Activated CD4-positive, alpha-beta T cell treated with anti-CD3 and anti-CD28 coated beads, Interleukin-2, amount 10 ng/mL, durations not matched to agents 7 days and 5 days (primary cell): ENCODE results near the gene IQCE. TPM values are rescaled to one million over a fixed set of nuclear protein-coding genes. Genes with fewer than 3 reads are reported as not detected.
"Not testable (repeated sequence)": the region's sequence is repeated elsewhere in the genome, so short reads cannot be mapped to it uniquely, and the experiment has no call there.

Experiments used
- CTCF ChIA-PET: fragments of 350-600 bp; sonication (Branson Sonifier 250); formaldehyde crosslinking; loops from one replicate; lab custom pipeline; 2021; ENCODE audit warnings: antibody characterized with exemption; lab: Charles Lee
- POLR2A ChIA-PET: fragments of 350-600 bp; sonication (Branson Sonifier 250); formaldehyde crosslinking; loops from one replicate; lab custom pipeline; 2021; ENCODE audit warnings: antibody characterized with exemption; lab: Charles Lee
- DNase-seq: peaks from one replicate; pipeline ENCODE4 v3.0.0-alpha.2; 2020
- H3K27ac Mint-ChIP-seq: one replicate; pipeline ENCODE4 v1.8.0; 2021; ENCODE audit warnings: mild to moderate bottlenecking, moderate library complexity, mixed read lengths
- H3K27me3 Mint-ChIP-seq: one replicate; pipeline ENCODE4 v1.8.0; 2021; ENCODE audit warnings: mixed read lengths
- H3K36me3 Mint-ChIP-seq: one replicate; pipeline ENCODE4 v1.8.0; 2021; ENCODE audit warnings: low read depth, mixed read lengths
- H3K4me1 Mint-ChIP-seq: one replicate; pipeline ENCODE4 v1.8.0; 2021; ENCODE audit warnings: mixed read lengths
- H3K4me3 Mint-ChIP-seq: one replicate; pipeline ENCODE4 v1.8.0; 2021; ENCODE audit warnings: mild to moderate bottlenecking, moderate library complexity, mixed read lengths
- H3K9me3 Mint-ChIP-seq: one replicate; pipeline ENCODE4 v1.8.0; 2021; ENCODE audit warnings: mixed read lengths
- total RNA-seq, 2 experiments: library from RNA; stranded (reverse); gene quantifications; one replicate each; pipeline ENCODE4 v1.2.3, GENCODE V29; 2021

IQCE gene
- total RNA-seq, 2 experiments from 2014 or later = 13.8 to 15.5 TPM

- DNase-seq = peak; percentile 83
- H3K9me3 Mint-ChIP-seq = no peaks in the 10 kb centered on the region
- H3K4me3 Mint-ChIP-seq = peak overlapping the region; percentile 73
- ChIA-PET POLR2A (interaction anchor here (0.6 kb wide), 2 partner anchors 46 to 67 kb away, joined by 3 to 8 read pairs; no protein-coding TSS in a partner anchor), CTCF (interaction anchor here (0.6 kb wide), 1 partner anchor 174 kb away, joined by 6 read pairs; no protein-coding TSS in a partner anchor)
- no peaks in the 10 kb centered on the region for H3K27me3 Mint-ChIP-seq
- peaks cover 34% of the 10 kb centered on the region for H3K36me3 Mint-ChIP-seq
- peak overlapping the region; percentile 88 for H3K27ac Mint-ChIP-seq
- peaks cover 60% of the 10 kb centered on the region for H3K4me1 Mint-ChIP-seq
These were observed 28.4 kb upstream of the IQCE start for GRCh38 chr7:2530071-2530987.

- Mint-ChIP-seq H3K36me3 (peaks cover 28% of the 10 kb centered on the region), H3K4me3 (peak overlapping the region; percentile 73), H3K4me1 (peaks cover 53% of the 10 kb centered on the region), H3K27ac (peak overlapping the region; percentile 88)
- POLR2A ChIA-PET, CTCF ChIA-PET, H3K9me3 Mint-ChIP-seq, DNase-seq, H3K27me3 Mint-ChIP-seq: not testable (repeated sequence)
These were observed 27.6 kb upstream of the IQCE start for GRCh38 chr7:2530994-2531795.

GRCh38 chr7:2531796-2532110 lies 27.0 kb upstream of the IQCE start:
- H3K4me3 Mint-ChIP-seq, DNase-seq, H3K27ac Mint-ChIP-seq, POLR2A ChIA-PET, H3K9me3 Mint-ChIP-seq, H3K27me3 Mint-ChIP-seq, CTCF ChIA-PET: not testable (repeated sequence)
- H3K36me3 Mint-ChIP-seq = peaks cover 25% of the 10 kb centered on the region
- H3K4me1 Mint-ChIP-seq = peaks cover 49% of the 10 kb centered on the region

- CTCF ChIA-PET, H3K4me3 Mint-ChIP-seq, H3K9me3 Mint-ChIP-seq, H3K27me3 Mint-ChIP-seq, POLR2A ChIA-PET, DNase-seq: not testable (repeated sequence)
- peaks cover 44% of the 10 kb centered on the region for H3K4me1 Mint-ChIP-seq
- peak overlapping the region; percentile 57 for H3K27ac Mint-ChIP-seq
- H3K36me3 Mint-ChIP-seq = peaks cover 21% of the 10 kb centered on the region
These were observed 26.5 kb upstream of the IQCE start for GRCh38 chr7:2532199-2532772.

GRCh38 chr7:2532816-2533215 lies 26.0 kb upstream of the IQCE start:
- H3K27ac Mint-ChIP-seq, H3K27me3 Mint-ChIP-seq, CTCF ChIA-PET, DNase-seq, POLR2A ChIA-PET, H3K4me3 Mint-ChIP-seq, H3K9me3 Mint-ChIP-seq: not testable (repeated sequence)
- peaks cover 17% of the 10 kb centered on the region for H3K36me3 Mint-ChIP-seq
- H3K4me1 Mint-ChIP-seq = peaks cover 39% of the 10 kb centered on the region

- POLR2A ChIA-PET, H3K27ac Mint-ChIP-seq, H3K9me3 Mint-ChIP-seq, H3K27me3 Mint-ChIP-seq, DNase-seq, H3K4me3 Mint-ChIP-seq, CTCF ChIA-PET: not testable (repeated sequence)
- Mint-ChIP-seq H3K4me1 (peaks cover 31% of the 10 kb centered on the region), H3K36me3 (peaks cover 11% of the 10 kb centered on the region)
These were observed 25.2 kb upstream of the IQCE start for GRCh38 chr7:2533566-2533965.

GRCh38 chr7:2534214-2534613 lies 24.6 kb upstream of the IQCE start:
- DNase-seq, H3K27ac Mint-ChIP-seq, CTCF ChIA-PET, POLR2A ChIA-PET, H3K36me3 Mint-ChIP-seq, H3K9me3 Mint-ChIP-seq, H3K4me3 Mint-ChIP-seq, H3K27me3 Mint-ChIP-seq: not testable (repeated sequence)
- peaks cover 25% of the 10 kb centered on the region for H3K4me1 Mint-ChIP-seq

GRCh38 chr7:2535872-2536627 lies 22.7 kb upstream of the IQCE start:
- DNase-seq, H3K4me1 Mint-ChIP-seq, H3K9me3 Mint-ChIP-seq, POLR2A ChIA-PET, H3K27me3 Mint-ChIP-seq, H3K4me3 Mint-ChIP-seq, H3K36me3 Mint-ChIP-seq: not testable (repeated sequence)
- peak overlapping the region; percentile 46 for H3K27ac Mint-ChIP-seq
- CTCF ChIA-PET = interaction anchor here (0.6 kb wide), 1 partner anchor 14 kb away, joined by 3 read pairs; no protein-coding TSS in a partner anchor

- H3K36me3 Mint-ChIP-seq = peaks cover 3% of the 10 kb centered on the region
- POLR2A ChIA-PET = no interaction called here
- DNase-seq = no peak
These were observed 20.6 kb upstream of the IQCE start for GRCh38 chr7:2537981-2538851.

GRCh38 chr7:2539031-2539911 lies 19.5 kb upstream of the IQCE start:
- Mint-ChIP-seq H3K27ac (no peak overlapping the region), H3K4me3 (no peak overlapping the region), H3K27me3 (no peaks in the 10 kb centered on the region), H3K4me1 (no peaks in the 10 kb centered on the region), H3K36me3 (peaks cover 3% of the 10 kb centered on the region), H3K9me3 (no peaks in the 10 kb centered on the region)
- ChIA-PET POLR2A (no interaction called here), CTCF (interaction anchor here (0.6 to 0.8 kb wide), 2 partner anchors 15 to 179 kb away, joined by 3 to 4 read pairs; no protein-coding TSS in a partner anchor)
- DNase-seq = no peak

More at GRCh38 chr7:2537981-2538851, 20.6 kb upstream of the IQCE start:
- CTCF ChIA-PET = no interaction called here
- no peaks in the 10 kb centered on the region for H3K4me1 Mint-ChIP-seq
- H3K9me3 Mint-ChIP-seq = no peaks in the 10 kb centered on the region
- no peak overlapping the region for H3K27ac Mint-ChIP-seq
- no peak overlapping the region for H3K4me3 Mint-ChIP-seq
- H3K27me3 Mint-ChIP-seq = no peaks in the 10 kb centered on the region

GRCh38 chr7:2540133-2540532 lies 18.6 kb upstream of the IQCE start:
- CTCF ChIA-PET = interaction anchor here (0.6 to 0.8 kb wide), 2 partner anchors 14 to 179 kb away, joined by 3 to 4 read pairs; no protein-coding TSS in a partner anchor
- DNase-seq = no peak
- Mint-ChIP-seq H3K9me3 (no peaks in the 10 kb centered on the region), H3K36me3 (peaks cover 6% of the 10 kb centered on the region), H3K4me1 (no peaks in the 10 kb centered on the region), H3K27me3 (no peaks in the 10 kb centered on the region), H3K27ac (no peak overlapping the region), H3K4me3 (no peak overlapping the region)
- POLR2A ChIA-PET = no interaction called here
